ENCODE measurements around the gene CYRIA.

CYRIA gene

GRCh38 chr2:16645088-16645487 lies 20.5 kb downstream of the CYRIA start:
- H3K4me1 ChIP-seq (ENCODE audit: control insufficient read depth, insufficient read depth, low read length): peaks cover 12% of the 10 kb centered on the region
- H3K9me3 ChIP-seq (ENCODE audit: control insufficient read depth, low read length): no peaks in the 10 kb centered on the region
- no peak overlapping the region for H3K4me3 ChIP-seq (ENCODE audit: low read length)
- H3K27me3 ChIP-seq (ENCODE audit: control insufficient read depth, insufficient read depth, low read length): no peaks in the 10 kb centered on the region
- H3K36me3 ChIP-seq (ENCODE audit: control insufficient read depth, insufficient read depth, low read length): no peaks in the 10 kb centered on the region
- H3K9ac ChIP-seq (ENCODE audit: low read length): no peak overlapping the region

- Histone ChIP-seq H3K9ac (ENCODE audit: low read length) (no peak overlapping the region), H3K36me3 (ENCODE audit: control insufficient read depth, insufficient read depth, low read length) (no peaks in the 10 kb centered on the region), H3K27me3 (ENCODE audit: control insufficient read depth, insufficient read depth, low read length) (no peaks in the 10 kb centered on the region), H3K4me1 (ENCODE audit: control insufficient read depth, insufficient read depth, low read length) (peaks cover 5% of the 10 kb centered on the region), H3K9me3 (ENCODE audit: control insufficient read depth, low read length) (no peaks in the 10 kb centered on the region), H3K4me3 (ENCODE audit: low read length) (no peak overlapping the region)
Measured at GRCh38 chr2:16644221-16644925, 21.3 kb downstream of the CYRIA start.

GRCh38 chr2:16643099-16643498 lies 22.5 kb downstream of the CYRIA start:
- H3K4me1 ChIP-seq (ENCODE audit: control insufficient read depth, insufficient read depth, low read length): peaks cover 5% of the 10 kb centered on the region
- no peaks in the 10 kb centered on the region for H3K9me3 ChIP-seq (ENCODE audit: control insufficient read depth, low read length)
- no peaks in the 10 kb centered on the region for H3K27me3 ChIP-seq (ENCODE audit: control insufficient read depth, insufficient read depth, low read length)
- H3K9ac ChIP-seq (ENCODE audit: low read length): no peak overlapping the region
- H3K36me3 ChIP-seq (ENCODE audit: control insufficient read depth, insufficient read depth, low read length): no peaks in the 10 kb centered on the region
- H3K4me3 ChIP-seq (ENCODE audit: low read length): no peak overlapping the region

GRCh38 chr2:16642088-16642487 lies 23.5 kb downstream of the CYRIA start:
- H3K9ac ChIP-seq (ENCODE audit: low read length): no peak overlapping the region
- H3K4me1 ChIP-seq (ENCODE audit: control insufficient read depth, insufficient read depth, low read length): peaks cover 5% of the 10 kb centered on the region
- no peaks in the 10 kb centered on the region for H3K9me3 ChIP-seq (ENCODE audit: control insufficient read depth, low read length)
- H3K36me3 ChIP-seq (ENCODE audit: control insufficient read depth, insufficient read depth, low read length): no peaks in the 10 kb centered on the region
- no peaks in the 10 kb centered on the region for H3K27me3 ChIP-seq (ENCODE audit: control insufficient read depth, insufficient read depth, low read length)
- H3K4me3 ChIP-seq (ENCODE audit: low read length): no peak overlapping the region

GRCh38 chr2:16641509-16641908 lies 24.1 kb downstream of the CYRIA start:
- H3K4me3 ChIP-seq (ENCODE audit: low read length): no peak overlapping the region
- H3K9me3 ChIP-seq (ENCODE audit: control insufficient read depth, low read length): no peaks in the 10 kb centered on the region
- peaks cover 5% of the 10 kb centered on the region for H3K4me1 ChIP-seq (ENCODE audit: control insufficient read depth, insufficient read depth, low read length)

GRCh38 chr2:16640867-16641266 lies 24.8 kb downstream of the CYRIA start:
- H3K4me1 ChIP-seq (ENCODE audit: control insufficient read depth, insufficient read depth, low read length): peaks cover 5% of the 10 kb centered on the region

More at GRCh38 chr2:16641509-16641908, 24.1 kb downstream of the CYRIA start:
- no peak overlapping the region for H3K9ac ChIP-seq (ENCODE audit: low read length)
- H3K36me3 ChIP-seq (ENCODE audit: control insufficient read depth, insufficient read depth, low read length): no peaks in the 10 kb centered on the region
- no peaks in the 10 kb centered on the region for H3K27me3 ChIP-seq (ENCODE audit: control insufficient read depth, insufficient read depth, low read length)

GRCh38 chr2:16640001-16640700 lies 25.5 kb downstream of the CYRIA start:
- no peaks in the 10 kb centered on the region for H3K27me3 ChIP-seq (ENCODE audit: control insufficient read depth, insufficient read depth, low read length)
- no peaks in the 10 kb centered on the region for H3K36me3 ChIP-seq (ENCODE audit: control insufficient read depth, insufficient read depth, low read length)
- H3K4me3 ChIP-seq (ENCODE audit: low read length): no peak overlapping the region
- peaks cover 5% of the 10 kb centered on the region for H3K4me1 ChIP-seq (ENCODE audit: control insufficient read depth, insufficient read depth, low read length)
- no peak overlapping the region for H3K9ac ChIP-seq (ENCODE audit: low read length)
- H3K9me3 ChIP-seq (ENCODE audit: control insufficient read depth, low read length): no peaks in the 10 kb centered on the region

More at GRCh38 chr2:16640867-16641266, 24.8 kb downstream of the CYRIA start:
- Histone ChIP-seq H3K36me3 (ENCODE audit: control insufficient read depth, insufficient read depth, low read length) (no peaks in the 10 kb centered on the region), H3K9ac (ENCODE audit: low read length) (no peak overlapping the region), H3K4me3 (ENCODE audit: low read length) (no peak overlapping the region), H3K27me3 (ENCODE audit: control insufficient read depth, insufficient read depth, low read length) (no peaks in the 10 kb centered on the region), H3K9me3 (ENCODE audit: control insufficient read depth, low read length) (no peaks in the 10 kb centered on the region)

GRCh38 chr2:16639431-16639830 lies 26.2 kb downstream of the CYRIA start:
- Histone ChIP-seq H3K27me3 (ENCODE audit: control insufficient read depth, insufficient read depth, low read length) (no peaks in the 10 kb centered on the region), H3K9me3 (ENCODE audit: control insufficient read depth, low read length) (no peaks in the 10 kb centered on the region), H3K4me1 (ENCODE audit: control insufficient read depth, insufficient read depth, low read length) (no peaks in the 10 kb centered on the region), H3K9ac (ENCODE audit: low read length) (no peak overlapping the region), H3K4me3 (ENCODE audit: low read length) (no peak overlapping the region), H3K36me3 (ENCODE audit: control insufficient read depth, insufficient read depth, low read length) (no peaks in the 10 kb centered on the region)

- Histone ChIP-seq H3K36me3 (ENCODE audit: control insufficient read depth, insufficient read depth, low read length) (no peaks in the 10 kb centered on the region), H3K27me3 (ENCODE audit: control insufficient read depth, insufficient read depth, low read length) (no peaks in the 10 kb centered on the region), H3K9me3 (ENCODE audit: control insufficient read depth, low read length) (no peaks in the 10 kb centered on the region), H3K4me1 (ENCODE audit: control insufficient read depth, insufficient read depth, low read length) (no peaks in the 10 kb centered on the region), H3K9ac (ENCODE audit: low read length) (no peak overlapping the region), H3K4me3 (ENCODE audit: low read length) (no peak overlapping the region)
Measured at GRCh38 chr2:16638946-16639345, 26.7 kb downstream of the CYRIA start.

GRCh38 chr2:16637304-16637703 lies 28.3 kb downstream of the CYRIA start:
- H3K4me1 ChIP-seq (ENCODE audit: control insufficient read depth, insufficient read depth, low read length): no peaks in the 10 kb centered on the region
- H3K9me3 ChIP-seq (ENCODE audit: control insufficient read depth, low read length): no peaks in the 10 kb centered on the region
- H3K27me3 ChIP-seq (ENCODE audit: control insufficient read depth, insufficient read depth, low read length): no peaks in the 10 kb centered on the region
- H3K36me3 ChIP-seq (ENCODE audit: control insufficient read depth, insufficient read depth, low read length): no peaks in the 10 kb centered on the region
- H3K9ac ChIP-seq (ENCODE audit: low read length): no peak overlapping the region
- H3K4me3 ChIP-seq (ENCODE audit: low read length): no peak overlapping the region

- H3K27me3 ChIP-seq (ENCODE audit: control insufficient read depth, insufficient read depth, low read length): no peaks in the 10 kb centered on the region
- H3K9ac ChIP-seq (ENCODE audit: low read length): no peak overlapping the region
- H3K4me3 ChIP-seq (ENCODE audit: low read length): no peak overlapping the region
Measured at GRCh38 chr2:16635791-16636699, 29.6 kb downstream of the CYRIA start.

More at GRCh38 chr2:16635791-16636699, 29.6 kb downstream of the CYRIA start:
- H3K36me3 ChIP-seq (ENCODE audit: control insufficient read depth, insufficient read depth, low read length): no peaks in the 10 kb centered on the region
- H3K9me3 ChIP-seq (ENCODE audit: control insufficient read depth, low read length): no peaks in the 10 kb centered on the region
- no peaks in the 10 kb centered on the region for H3K4me1 ChIP-seq (ENCODE audit: control insufficient read depth, insufficient read depth, low read length)
